DOHH2 (cell line): Measurements from ENCODE around the gene GTPBP3.

ENCODE experiments used
- EZH2phosphoT487 ChIP-seq: fragments of 200-600 bp; sonication (generic); IDR thresholded peaks from 2 replicates; pipeline ENCODE4 v1.6.1; 2017; ENCODE audit warnings: borderline replicate concordance, mild to moderate bottlenecking, antibody characterized with exemption, low read length, moderate library complexity, mixed read lengths
- TF ChIP-seq, protein P1 (sequence below): fragments of 200-600 bp; sonication (generic); IDR thresholded peaks from one replicate; pipeline ENCODE4 v1.5.1; 2014; ENCODE audit warnings: antibody characterized with exemption, mild to moderate bottlenecking, low read depth, low read length; ENCODE audit not compliant: poor library complexity, severe bottlenecking

GRCh38 chr19:17319473-17320238 lies 17.7 kb upstream of the GTPBP3 start:
- TF ChIP-seq, protein P1, sequence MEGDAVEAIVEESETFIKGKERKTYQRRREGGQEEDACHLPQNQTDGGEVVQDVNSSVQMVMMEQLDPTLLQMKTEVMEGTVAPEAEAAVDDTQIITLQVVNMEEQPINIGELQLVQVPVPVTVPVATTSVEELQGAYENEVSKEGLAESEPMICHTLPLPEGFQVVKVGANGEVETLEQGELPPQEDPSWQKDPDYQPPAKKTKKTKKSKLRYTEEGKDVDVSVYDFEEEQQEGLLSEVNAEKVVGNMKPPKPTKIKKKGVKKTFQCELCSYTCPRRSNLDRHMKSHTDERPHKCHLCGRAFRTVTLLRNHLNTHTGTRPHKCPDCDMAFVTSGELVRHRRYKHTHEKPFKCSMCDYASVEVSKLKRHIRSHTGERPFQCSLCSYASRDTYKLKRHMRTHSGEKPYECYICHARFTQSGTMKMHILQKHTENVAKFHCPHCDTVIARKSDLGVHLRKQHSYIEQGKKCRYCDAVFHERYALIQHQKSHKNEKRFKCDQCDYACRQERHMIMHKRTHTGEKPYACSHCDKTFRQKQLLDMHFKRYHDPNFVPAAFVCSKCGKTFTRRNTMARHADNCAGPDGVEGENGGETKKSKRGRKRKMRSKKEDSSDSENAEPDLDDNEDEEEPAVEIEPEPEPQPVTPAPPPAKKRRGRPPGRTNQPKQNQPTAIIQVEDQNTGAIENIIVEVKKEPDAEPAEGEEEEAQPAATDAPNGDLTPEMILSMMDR, result no peak
- no peak for TF ChIP-seq EZH2phosphoT487
